H9 (cell line): Measurements from ENCODE around the gene THSD7B. TPM values are rescaled to one million over a fixed set of nuclear protein-coding genes. Genes with fewer than 3 reads are reported as not detected.

Experiments
- DNase-seq: peaks from one replicate; pipeline ENCODE4 v3.0.0-alpha.2; 2017
- H2AFZ ChIP-seq: one replicate; pipeline ENCODE4 v1.6.1; 2013; ENCODE audit warnings: mild to moderate bottlenecking, low read length, control low read depth, moderate library complexity
- H2AK5ac ChIP-seq: 2 replicates; pipeline ENCODE4 v1.6.1; 2013; ENCODE audit warnings: low read length, control low read depth, mixed read lengths; ENCODE audit not compliant: insufficient read length
- H2BK120ac ChIP-seq: one replicate; pipeline ENCODE4 v1.6.1; 2013; ENCODE audit warnings: low read depth, mild to moderate bottlenecking, low read length, control low read depth, inconsistent platforms; ENCODE audit not compliant: poor library complexity, severe bottlenecking
- H2BK12ac ChIP-seq: 2 replicates; pipeline ENCODE4 v1.6.1; 2013; ENCODE audit warnings: low read length, control low read depth, mixed read lengths, low read depth; ENCODE audit not compliant: insufficient read length
- H2BK15ac ChIP-seq: 2 replicates; pipeline ENCODE4 v1.6.1; 2013; ENCODE audit warnings: low read depth, low read length, control low read depth
- H2BK20ac ChIP-seq: one replicate; pipeline ENCODE4 v1.6.1; 2013; ENCODE audit warnings: low read depth, mild to moderate bottlenecking, low read length, control low read depth, inconsistent platforms; ENCODE audit not compliant: poor library complexity, severe bottlenecking
- H2BK5ac ChIP-seq: 2 replicates; pipeline ENCODE4 v1.6.1; 2013; ENCODE audit warnings: low read length, control low read depth, mixed read lengths; ENCODE audit not compliant: insufficient read length
- H3K14ac ChIP-seq: 2 replicates; pipeline ENCODE4 v1.6.1; 2013; ENCODE audit warnings: low read length, control low read depth; ENCODE audit not compliant: insufficient read depth
- H3K18ac ChIP-seq: 2 replicates; pipeline ENCODE4 v1.6.1; 2013; ENCODE audit warnings: low read depth, mild to moderate bottlenecking, mixed read lengths, low read length, control low read depth; ENCODE audit not compliant: insufficient read length
- H3K23ac ChIP-seq: 2 replicates; pipeline ENCODE4 v1.6.1; 2013; ENCODE audit warnings: low read length, control low read depth, mixed read lengths, low read depth; ENCODE audit not compliant: insufficient read length
- H3K23me2 ChIP-seq: 2 replicates; pipeline ENCODE4 v1.6.1; 2013; ENCODE audit warnings: low read depth, mild to moderate bottlenecking, mixed read lengths, low read length, control low read depth; ENCODE audit not compliant: insufficient read length, poor library complexity, severe bottlenecking
- H3K27ac ChIP-seq: 2 replicates; pipeline ENCODE4 v1.5.1; 2013; ENCODE audit warnings: low read length, control low read depth, mixed read lengths, low read depth; ENCODE audit not compliant: insufficient read length
- H3K27me3 ChIP-seq: 2 replicates; pipeline ENCODE4 v1.6.1; 2013; ENCODE audit warnings: low read length, control low read depth, inconsistent platforms; ENCODE audit not compliant: insufficient read depth
- H3K4ac ChIP-seq: 2 replicates; pipeline ENCODE4 v1.6.1; 2013; ENCODE audit warnings: low read depth, mild to moderate bottlenecking, control low read depth, inconsistent platforms, low read length, moderate library complexity
- H3K4me1 ChIP-seq: 2 replicates; pipeline ENCODE4 v1.6.1; 2013; ENCODE audit warnings: low read length, control low read depth, inconsistent platforms; ENCODE audit not compliant: insufficient read depth
- H3K4me2 ChIP-seq: 2 replicates; pipeline ENCODE4 v1.6.1; 2013; ENCODE audit warnings: low read length, control low read depth, mixed read lengths; ENCODE audit not compliant: insufficient read length, insufficient read depth
- H3K56ac ChIP-seq: 2 replicates; pipeline ENCODE4 v1.6.1; 2013; ENCODE audit warnings: low read depth, mild to moderate bottlenecking, mixed read lengths, low read length, control low read depth; ENCODE audit not compliant: insufficient read length
- H3K79me1 ChIP-seq: 2 replicates; pipeline ENCODE4 v1.6.1; 2013; ENCODE audit warnings: low read depth, mild to moderate bottlenecking, moderate library complexity, low read length, control low read depth, inconsistent platforms; ENCODE audit not compliant: insufficient read depth, poor library complexity, severe bottlenecking
- H3K79me2 ChIP-seq: 2 replicates; pipeline ENCODE4 v1.6.1; 2013; ENCODE audit warnings: low read length, control low read depth, inconsistent platforms; ENCODE audit not compliant: insufficient read depth
- H3K9ac ChIP-seq: 2 replicates; pipeline ENCODE4 v1.6.1; 2013; ENCODE audit warnings: low read length, control low read depth, mixed read lengths; ENCODE audit not compliant: insufficient read length; ENCODE audit errors: extremely low read depth
- H3K9me3 ChIP-seq: one replicate; pipeline ENCODE4 v1.6.1; 2013; ENCODE audit warnings: low read depth, low read length, inconsistent platforms; ENCODE audit not compliant: control insufficient read depth
- H3T11ph ChIP-seq: one replicate; pipeline ENCODE4 v1.6.1; 2013; ENCODE audit warnings: mild to moderate bottlenecking, low read length, control low read depth, inconsistent platforms
- H4K20me1 ChIP-seq: one replicate; pipeline ENCODE4 v1.6.1; 2013; ENCODE audit not compliant: control insufficient read depth, insufficient read length, insufficient read depth
- H4K5ac ChIP-seq: 2 replicates; pipeline ENCODE4 v1.6.1; 2013; ENCODE audit warnings: low read depth, mild to moderate bottlenecking, mixed read lengths, low read length, control low read depth; ENCODE audit not compliant: insufficient read length
- H4K8ac ChIP-seq: replicated peaks from 2 replicates; pipeline ENCODE4 v1.6.1; 2013; ENCODE audit warnings: low read length, control low read depth, mixed read lengths, low read depth; ENCODE audit not compliant: insufficient read length
- H4K91ac ChIP-seq: 2 replicates; pipeline ENCODE4 v1.6.1; 2013; ENCODE audit warnings: low read depth, mild to moderate bottlenecking, moderate library complexity, mixed read lengths, low read length, control low read depth; ENCODE audit not compliant: insufficient read length
- H3K27ac Mint-ChIP-seq, 3 experiments: 2 replicates in 2 of 3; 3 replicates in 1 of 3; pipeline ENCODE4 v1.8.0; 2020 to 2021; ENCODE audit warnings: mixed read lengths in 3 of 3, mild to moderate bottlenecking in 1 of 3, moderate library complexity in 1 of 3
- H3K27me3 Mint-ChIP-seq: 2 replicates; pipeline ENCODE4 v1.8.0; 2021; ENCODE audit warnings: low read depth, mild to moderate bottlenecking, moderate library complexity, mixed read lengths
- H3K36me3 Mint-ChIP-seq, 3 experiments: 2 replicates in 2 of 3; 3 replicates in 1 of 3; pipeline ENCODE4 v1.8.0; 2020 to 2021; ENCODE audit warnings: low read depth in 3 of 3, mixed read lengths in 3 of 3; ENCODE audit not compliant: insufficient read depth in 1 of 3
- H3K4me1 Mint-ChIP-seq, 2 experiments: 2 replicates each; pipeline ENCODE4 v1.8.0; 2020; ENCODE audit warnings: mixed read lengths in 2 of 2
- H3K4me3 Mint-ChIP-seq, 2 experiments: 2 replicates in 1 of 2; 3 replicates in 1 of 2; pipeline ENCODE4 v1.8.0; 2020 to 2021; ENCODE audit warnings: mild to moderate bottlenecking in 2 of 2, mixed read lengths in 2 of 2, moderate library complexity in 1 of 2
- H3K9me3 Mint-ChIP-seq, 2 experiments: 2 replicates in 1 of 2; 3 replicates in 1 of 2; pipeline ENCODE4 v1.8.0; 2020; ENCODE audit warnings: mild to moderate bottlenecking in 2 of 2, mixed read lengths in 2 of 2, moderate library complexity in 1 of 2
- CTCF ChIP-seq: fragments of 200-600 bp; sonication (generic); conservative IDR thresholded peaks from 3 replicates; pipeline ENCODE4 v1.8.0; 2021; ENCODE audit warnings: antibody characterized with exemption, mild to moderate bottlenecking
- whole genome bisulfite sequencing: extraction: QIAGEN DNeasy Blood & Tissue Kit; methylation state at CpG from one replicate; pipeline ENCODE4 v1.1.7; 2013; ENCODE audit warnings: missing lambda C conversion rate, low lambda C conversion rate, mixed read lengths; ENCODE audit not compliant: insufficient read length; ENCODE audit errors: extremely low coverage; 5-methylcytosine and 5-hydroxymethylcytosine counted together
- total RNA-seq: library from RNA; stranded (reverse); gene quantifications from 2 replicates; pipeline ENCODE4 v1.2.1, GENCODE V29; 2021

Gene THSD7B
- total RNA-seq, 1 experiment from 2014 or later = 0.85 TPM

DNA sequence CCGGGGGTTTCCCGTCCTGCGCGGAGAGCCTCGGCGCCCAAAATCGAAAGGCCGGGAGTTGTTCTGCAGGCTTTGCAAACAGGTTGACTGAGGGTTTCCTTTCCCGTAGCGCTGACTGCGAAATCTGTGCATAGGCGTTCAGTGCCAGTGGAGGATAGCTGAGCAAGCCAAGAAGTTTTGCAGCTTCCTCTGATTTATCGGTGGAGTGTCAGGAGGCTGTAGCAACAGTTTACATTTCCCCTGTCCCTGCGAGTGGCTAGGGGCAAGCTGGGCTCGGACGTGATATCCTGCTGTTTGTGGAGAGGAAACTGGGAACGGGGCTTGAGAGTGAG lies 694 bp downstream of the THSD7B start:
- no peaks in the 10 kb centered on the region; a peak in 1 of 7 replicates for H3K36me3 Mint-ChIP-seq

More for the DNA sequence above, 694 bp downstream of the THSD7B start:
- Histone ChIP-seq H4K20me1 (no peaks in the 10 kb centered on the region), H3K79me1 (no peaks in the 10 kb centered on the region), H3K79me2 (no peaks in the 10 kb centered on the region), H4K8ac (no peak overlapping the region), H2BK20ac (no peak overlapping the region), H2BK120ac (no peak overlapping the region), H3K27me3 (peaks cover 25% of the 10 kb centered on the region), H4K5ac (no peak overlapping the region), H2AFZ (no peak overlapping the region), H3K14ac (no peak overlapping the region), H3K27ac (no peak overlapping the region), H2BK12ac (no peak overlapping the region), H2BK15ac (no peak overlapping the region), H3K4me1 (peaks cover 3% of the 10 kb centered on the region; the same call in 1 of the 2 replicates), H3K4ac (no peak overlapping the region), H3K9me3 (no peaks in the 10 kb centered on the region), H4K91ac (no peak overlapping the region), H3T11ph (no peak overlapping the region), H3K23ac (no peak overlapping the region), H2BK5ac (no peak overlapping the region), H3K56ac (no peak overlapping the region), H2AK5ac (no peak overlapping the region), H3K4me2 (peak overlapping the region; percentile 88), H3K9ac (no peak overlapping the region), H3K23me2 (peaks cover 19% of the 10 kb centered on the region), H3K18ac (no peak overlapping the region)
- H3K4me1 Mint-ChIP-seq = peaks cover 21 to 23% of the 10 kb centered on the region in 2 experiments
- no peak for TF ChIP-seq CTCF
- H3K27me3 Mint-ChIP-seq = peaks cover 90% of the 10 kb centered on the region
- peak overlapping the region; percentile 74 to 95 for H3K4me3 Mint-ChIP-seq
- H3K9me3 Mint-ChIP-seq = peaks cover 0 to 3% of the 10 kb centered on the region in 2 experiments; a peak in 1 of 5 replicates
- H3K27ac Mint-ChIP-seq = no peak overlapping the region
- peak; percentile 35 for DNase-seq
- WGBS = no CpG with 5 or more reads among the region's 17 CpGs
